ENCODE results near the gene CLUH.
"Not testable (repeated sequence)": the region's sequence is repeated elsewhere in the genome, so short reads cannot be mapped to it uniquely, and the experiment has no call there.

The CLUH gene

DNA sequence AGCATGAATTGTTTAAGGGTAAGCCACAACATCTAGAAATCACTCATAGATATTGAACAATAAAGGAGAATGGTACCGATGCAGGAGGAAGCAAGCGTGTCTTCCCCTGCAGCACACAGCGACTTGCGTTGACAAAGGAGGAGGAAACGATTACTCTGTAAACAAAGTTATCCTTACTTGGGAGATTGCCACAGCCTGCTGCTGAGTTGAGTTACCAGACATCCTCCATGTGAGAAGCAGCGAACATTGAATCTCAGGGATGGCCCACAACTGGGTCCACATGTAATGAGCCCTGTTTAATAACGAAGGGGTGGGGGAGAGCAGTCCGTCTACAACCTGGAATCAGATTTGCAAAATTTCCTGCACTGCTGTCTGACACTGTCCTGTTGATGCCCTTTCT lies 27.7 kb downstream of the CLUH start:
- no peak for DNase-seq

- no peak for DNase-seq
These were observed 29.2 kb downstream of the CLUH start for GRCh38 chr17:2682176-2682938.

DNA sequence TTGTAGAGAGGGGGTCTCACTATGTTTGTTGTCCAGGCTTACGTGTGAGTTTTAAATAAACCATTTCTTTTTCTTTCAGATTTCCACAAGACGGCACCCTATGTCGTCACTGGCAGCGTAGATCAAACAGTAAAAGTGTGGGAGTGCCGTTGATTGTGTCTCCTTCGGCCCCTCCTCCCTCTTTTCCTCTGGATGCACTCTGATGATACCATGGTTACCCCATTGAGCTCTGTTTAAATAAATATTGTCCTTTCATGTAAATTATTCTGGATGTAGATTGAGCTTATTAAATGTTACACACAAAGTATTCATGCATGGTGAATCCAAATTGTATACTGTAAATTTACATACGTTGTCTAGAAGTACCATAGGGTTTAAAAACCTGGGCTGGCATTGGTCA lies 29.9 kb downstream of the CLUH start:
- DNase-seq, result no peak

DNA sequence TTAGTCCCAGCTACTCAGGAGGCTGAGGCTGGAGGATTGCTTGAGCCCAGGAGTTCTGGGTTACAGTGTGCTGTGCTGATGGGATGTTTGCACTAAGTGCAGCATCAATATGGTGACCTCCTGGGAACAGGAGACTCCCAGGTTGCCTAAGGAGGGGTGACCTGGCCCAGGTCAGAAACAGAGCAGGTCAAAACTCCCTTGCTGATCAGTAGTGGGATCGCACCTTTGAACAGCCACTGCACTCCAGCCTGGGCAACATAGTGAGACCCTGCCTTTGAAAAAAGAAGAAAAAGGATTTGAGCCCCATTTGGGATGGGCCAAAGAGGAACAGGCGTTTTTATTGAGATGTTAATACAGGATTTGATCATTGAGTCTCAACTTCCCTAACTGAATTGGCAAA lies 30.6 kb downstream of the CLUH start:
- no peak for DNase-seq

DNA sequence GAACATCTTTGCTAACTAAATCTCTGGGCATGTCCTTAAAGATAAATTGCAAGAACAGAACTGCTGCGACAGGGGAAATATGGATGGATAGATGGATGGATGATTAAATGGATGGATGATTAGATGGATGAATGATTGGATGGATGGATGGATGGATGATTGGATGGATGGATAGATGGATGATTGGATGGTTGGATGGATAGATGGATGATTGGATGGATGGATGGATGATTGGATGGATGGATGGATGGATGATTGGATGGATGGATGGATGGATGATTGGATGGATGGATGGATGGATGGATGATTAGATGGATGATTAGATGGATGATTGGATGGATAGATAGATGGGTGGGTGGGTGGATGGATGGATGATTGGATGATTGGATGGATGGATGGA lies 32.3 kb downstream of the CLUH start:
- not testable (repeated sequence) for DNase-seq

- no peak for DNase-seq
These were observed 39.5 kb downstream of the CLUH start for GRCh38 chr17:2672026-2672425.

GRCh38 chr17:2660410-2660809 lies 51.2 kb downstream of the CLUH start:
- DNase-seq, result not testable (repeated sequence)

DNA sequence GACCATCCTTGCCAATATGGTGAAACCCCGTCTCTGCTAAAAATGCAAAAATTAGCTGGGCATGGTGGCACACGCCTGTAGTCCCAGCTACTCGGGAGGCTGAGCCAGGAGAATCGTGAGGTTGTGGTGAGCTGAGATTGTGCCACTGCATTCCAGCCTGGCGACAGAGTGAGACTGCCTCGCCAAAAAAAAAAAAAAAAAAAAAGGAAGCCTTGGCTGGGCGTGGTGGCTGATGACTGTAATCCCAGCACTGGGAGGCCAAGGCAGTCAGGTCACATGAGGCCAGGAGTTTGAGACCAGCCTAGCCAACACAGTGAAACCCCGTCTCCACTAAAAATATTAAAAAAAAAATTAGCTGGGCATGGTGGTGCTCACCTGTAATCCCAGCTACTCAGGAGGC lies 52.2 kb downstream of the CLUH start:
- not testable (repeated sequence) for DNase-seq

DNA sequence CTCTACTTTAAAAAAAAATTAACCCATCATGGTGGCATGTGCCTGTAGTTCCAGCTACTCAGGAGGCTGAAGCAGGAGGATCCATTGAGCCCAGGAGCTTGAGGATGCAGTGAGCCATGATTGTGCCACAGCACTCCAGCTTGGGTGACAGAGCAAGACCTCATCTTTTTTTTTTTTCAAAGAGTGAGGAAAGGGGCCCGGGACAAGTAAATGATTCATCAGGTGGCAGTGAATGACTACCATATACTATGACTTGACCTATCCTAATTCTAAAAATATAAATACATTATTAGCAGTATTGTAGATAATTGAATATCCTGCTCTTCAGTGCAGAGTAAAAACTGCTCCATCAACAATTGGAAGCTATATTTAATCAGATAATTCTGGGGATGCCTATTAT lies 55.3 kb downstream of the CLUH start:
- DNase-seq, result no peak

DNA sequence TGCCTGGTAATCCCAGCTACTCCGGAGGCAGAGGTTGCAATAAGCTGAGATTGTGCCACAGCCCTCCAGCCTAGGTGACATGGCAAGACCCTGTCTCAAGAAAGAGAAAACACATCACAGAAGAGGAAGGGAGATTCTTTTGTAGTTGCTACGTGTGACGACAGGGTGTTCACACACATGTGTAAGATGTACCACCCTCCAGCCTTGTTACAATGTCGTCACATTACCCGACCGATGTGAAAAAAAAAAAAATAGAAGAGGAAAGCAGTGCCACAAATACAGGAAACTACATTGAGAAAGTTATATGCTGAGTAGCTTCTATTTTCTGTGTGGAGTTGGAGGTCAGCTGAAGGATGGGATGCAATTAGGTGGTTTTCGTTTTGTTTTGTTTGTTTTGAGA lies 56.0 kb downstream of the CLUH start:
- no peak for DNase-seq

GRCh38 chr17:2652911-2653310 lies 58.7 kb downstream of the CLUH start:
- not testable (repeated sequence) for DNase-seq

GRCh38 chr17:2649191-2649590 lies 62.4 kb downstream of the CLUH start:
- no peak for DNase-seq

- no peak for DNase-seq
These were observed 63.6 kb downstream of the CLUH start for GRCh38 chr17:2647957-2648356.

DNA sequence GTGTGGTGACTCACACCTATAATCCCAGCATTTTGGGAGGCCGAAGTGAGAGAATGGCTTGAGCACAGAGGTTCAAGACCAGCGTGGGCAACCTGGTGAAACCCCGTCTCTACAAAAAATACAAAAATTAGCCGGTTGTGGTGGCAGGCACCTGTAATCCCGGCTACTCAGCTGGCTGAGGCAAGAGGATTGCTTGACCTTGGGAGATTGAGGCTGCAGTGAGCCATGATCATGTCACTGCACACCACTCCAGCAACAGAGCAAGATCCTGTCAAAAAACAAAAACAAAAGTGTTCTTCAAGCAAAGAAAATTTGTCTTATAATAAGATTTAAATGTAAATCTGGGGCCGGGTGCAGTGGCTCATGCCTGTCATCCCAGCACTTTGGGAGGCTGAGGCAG lies 66.6 kb downstream of the CLUH start:
- no peak for DNase-seq
